Measurements from ENCODE around the gene CBLC. TPM values are rescaled to one million over a fixed set of nuclear protein-coding genes. Genes with fewer than 3 reads are reported as not detected.
"Not testable (repeated sequence)": the region's sequence is repeated elsewhere in the genome, so short reads cannot be mapped to it uniquely, and the experiment has no call there.

CBLC gene
- total RNA-seq, 1 experiment from 2014 or later = not detected

GRCh38 chr19:44819246-44819832 lies 41.6 kb downstream of the CBLC start:
- H3K4me3 ChIP-seq = no peak overlapping the region
- no peaks in the 10 kb centered on the region for H3K9me3 ChIP-seq (replicated peaks)
- no peaks in the 10 kb centered on the region for H3K27me3 ChIP-seq (replicated peaks)
- DNase-seq (ENCODE audit: low read depth in 1 of 2, low spot score in 2 of 2) = no peak
- H3K36me3 ChIP-seq = peaks cover 38% of the 10 kb centered on the region
- H3K4me1 ChIP-seq (replicated peaks) = peaks cover 21% of the 10 kb centered on the region
- no peak overlapping the region for H3K27ac ChIP-seq

- H3K4me1 ChIP-seq (replicated peaks) = peaks cover 24% of the 10 kb centered on the region
- H3K4me3 ChIP-seq = no peak overlapping the region
- DNase-seq (ENCODE audit: low read depth in 1 of 2, low spot score in 2 of 2) = no peak
- H3K36me3 ChIP-seq = peaks cover 22% of the 10 kb centered on the region
- H3K9me3 ChIP-seq (replicated peaks) = no peaks in the 10 kb centered on the region
- no peak overlapping the region for H3K27ac ChIP-seq
- H3K27me3 ChIP-seq (replicated peaks) = no peaks in the 10 kb centered on the region
These were observed 43.2 kb downstream of the CBLC start for GRCh38 chr19:44820648-44821609.

GRCh38 chr19:44822177-44822576 lies 44.5 kb downstream of the CBLC start:
- H3K4me3 ChIP-seq = no peak overlapping the region
- peaks cover 24% of the 10 kb centered on the region for H3K4me1 ChIP-seq (replicated peaks)
- no peaks in the 10 kb centered on the region for H3K9me3 ChIP-seq (replicated peaks)
- H3K27me3 ChIP-seq (replicated peaks) = no peaks in the 10 kb centered on the region
- H3K36me3 ChIP-seq = peaks cover 17% of the 10 kb centered on the region
- H3K27ac ChIP-seq = no peak overlapping the region
- no peak for DNase-seq (ENCODE audit: low read depth in 1 of 2, low spot score in 2 of 2)

- Histone ChIP-seq H3K4me1 (replicated peaks) (peaks cover 24% of the 10 kb centered on the region), H3K27ac (no peak overlapping the region), H3K4me3 (no peak overlapping the region), H3K9me3 (replicated peaks) (no peaks in the 10 kb centered on the region), H3K27me3 (replicated peaks) (no peaks in the 10 kb centered on the region), H3K36me3 (peaks cover 17% of the 10 kb centered on the region)
- DNase-seq (ENCODE audit: low read depth in 1 of 2, low spot score in 2 of 2) = no peak
These were observed 45.1 kb downstream of the CBLC start for GRCh38 chr19:44822670-44823372.

- no peaks in the 10 kb centered on the region for H3K9me3 ChIP-seq (replicated peaks)
- H3K27me3 ChIP-seq (replicated peaks) = no peaks in the 10 kb centered on the region
- DNase-seq (ENCODE audit: low read depth in 1 of 2, low spot score in 2 of 2) = peak; percentile 77 to 88
These were observed 45.6 kb downstream of the CBLC start for GRCh38 chr19:44823373-44823698.

GRCh38 chr19:44824761-44825160 lies 47.1 kb downstream of the CBLC start:
- Histone ChIP-seq H3K9me3 (replicated peaks) (no peaks in the 10 kb centered on the region), H3K36me3 (0 out of 2 replicates have a peak, but pooled peaks cover 4% of the 10 kb centered on the region), H3K27ac (no peak overlapping the region), H3K27me3 (replicated peaks) (no peaks in the 10 kb centered on the region), H3K4me3 (no peak overlapping the region), H3K4me1 (replicated peaks) (peaks cover 24% of the 10 kb centered on the region)
- DNase-seq (ENCODE audit: low read depth in 1 of 2, low spot score in 2 of 2) = no peak

More at GRCh38 chr19:44823373-44823698, 45.6 kb downstream of the CBLC start:
- Histone ChIP-seq H3K27ac (no peak overlapping the region), H3K36me3 (peaks cover 14% of the 10 kb centered on the region), H3K4me3 (no peak overlapping the region), H3K4me1 (replicated peaks) (peaks cover 24% of the 10 kb centered on the region)

GRCh38 chr19:44832875-44833274 lies 55.2 kb downstream of the CBLC start:
- H3K9me3 ChIP-seq (replicated peaks); DNase-seq (ENCODE audit: low read depth in 1 of 2, low spot score in 2 of 2); H3K4me3 ChIP-seq; H3K27ac ChIP-seq; H3K4me1 ChIP-seq (replicated peaks); H3K27me3 ChIP-seq (replicated peaks); H3K36me3 ChIP-seq: not testable (repeated sequence)

GRCh38 chr19:44834399-44834798 lies 56.7 kb downstream of the CBLC start:
- H3K27me3 ChIP-seq (replicated peaks); DNase-seq (ENCODE audit: low read depth in 1 of 2, low spot score in 2 of 2); H3K9me3 ChIP-seq (replicated peaks); H3K4me1 ChIP-seq (replicated peaks); H3K36me3 ChIP-seq; H3K27ac ChIP-seq; H3K4me3 ChIP-seq: not testable (repeated sequence)

GRCh38 chr19:44839276-44839675 lies 61.6 kb downstream of the CBLC start:
- Histone ChIP-seq H3K27me3 (replicated peaks) (no peaks in the 10 kb centered on the region), H3K9me3 (replicated peaks) (no peaks in the 10 kb centered on the region; the same call in 1 of the 2 replicates), H3K4me1 (replicated peaks) (peaks cover 7% of the 10 kb centered on the region), H3K36me3 (no peaks in the 10 kb centered on the region), H3K27ac (no peak overlapping the region), H3K4me3 (no peak overlapping the region)
- DNase-seq (ENCODE audit: low read depth in 1 of 2, low spot score in 2 of 2) = no peak

- no peaks in the 10 kb centered on the region for H3K36me3 ChIP-seq
- H3K27me3 ChIP-seq (replicated peaks) = no peaks in the 10 kb centered on the region
- no peak for DNase-seq (ENCODE audit: low read depth in 1 of 2, low spot score in 2 of 2)
- peaks cover 15% of the 10 kb centered on the region for H3K4me1 ChIP-seq (replicated peaks)
- no peak overlapping the region for H3K27ac ChIP-seq
- no peak overlapping the region for H3K4me3 ChIP-seq
- H3K9me3 ChIP-seq (replicated peaks) = no peaks in the 10 kb centered on the region; the same call in 1 of the 2 replicates
These were observed 63.1 kb downstream of the CBLC start for GRCh38 chr19:44840811-44841210.

- no peaks in the 10 kb centered on the region for H3K27me3 ChIP-seq (replicated peaks)
- H3K4me1 ChIP-seq (replicated peaks) = peaks cover 15% of the 10 kb centered on the region
- H3K36me3 ChIP-seq = peaks cover 1% of the 10 kb centered on the region
- H3K9me3 ChIP-seq (replicated peaks) = no peaks in the 10 kb centered on the region; the same call in 1 of the 2 replicates
- DNase-seq (ENCODE audit: low read depth in 1 of 2, low spot score in 2 of 2) = no peak
- no peak overlapping the region for H3K27ac ChIP-seq
- H3K4me3 ChIP-seq = no peak overlapping the region
These were observed 63.5 kb downstream of the CBLC start for GRCh38 chr19:44841231-44841630.

- DNase-seq (ENCODE audit: low read depth in 1 of 2, low spot score in 2 of 2) = no peak
- Histone ChIP-seq H3K4me1 (replicated peaks) (peaks cover 40% of the 10 kb centered on the region), H3K9me3 (replicated peaks) (no peaks in the 10 kb centered on the region), H3K4me3 (peak overlapping the region; percentile 38), H3K27me3 (replicated peaks) (no peaks in the 10 kb centered on the region), H3K36me3 (peaks cover 38% of the 10 kb centered on the region), H3K27ac (no peak overlapping the region)
These were observed 67.6 kb downstream of the CBLC start for GRCh38 chr19:44845286-44845611.

- Histone ChIP-seq H3K27ac (peak within 1 kb of the TSS; percentile 99), H3K27me3 (replicated peaks) (no peaks in the 10 kb centered on the region), H3K9me3 (replicated peaks) (no peaks in the 10 kb centered on the region), H3K4me3 (peak within 1 kb of the TSS; percentile 99), H3K4me1 (replicated peaks) (peaks cover 46% of the 10 kb centered on the region), H3K36me3 (peaks cover 44% of the 10 kb centered on the region)
- peak; percentile 98 to 100 for DNase-seq (ENCODE audit: low read depth in 1 of 2, low spot score in 2 of 2)
These were observed 68.1 kb downstream of the CBLC start, which contains the start of gene NECTIN2 for GRCh38 chr19:44845612-44846454. Gene NECTIN2, plus strand, starts transcription at chr19:44846297. Its CDS starts 229 bp downstream, at chr19:44846526.
